DMS 273 (cell line): ENCODE measurements around the gene WDR87.
A peak's percentile ranks its signal among the peaks of the same experiment; 100 is the strongest.

ENCODE experiments used
- DNase-seq: peaks from one replicate; lab custom pipeline; 2025; ENCODE audit not compliant: unreplicated experiment; lab: John Stamatoyannopoulos, UW

The WDR87 gene

DNA sequence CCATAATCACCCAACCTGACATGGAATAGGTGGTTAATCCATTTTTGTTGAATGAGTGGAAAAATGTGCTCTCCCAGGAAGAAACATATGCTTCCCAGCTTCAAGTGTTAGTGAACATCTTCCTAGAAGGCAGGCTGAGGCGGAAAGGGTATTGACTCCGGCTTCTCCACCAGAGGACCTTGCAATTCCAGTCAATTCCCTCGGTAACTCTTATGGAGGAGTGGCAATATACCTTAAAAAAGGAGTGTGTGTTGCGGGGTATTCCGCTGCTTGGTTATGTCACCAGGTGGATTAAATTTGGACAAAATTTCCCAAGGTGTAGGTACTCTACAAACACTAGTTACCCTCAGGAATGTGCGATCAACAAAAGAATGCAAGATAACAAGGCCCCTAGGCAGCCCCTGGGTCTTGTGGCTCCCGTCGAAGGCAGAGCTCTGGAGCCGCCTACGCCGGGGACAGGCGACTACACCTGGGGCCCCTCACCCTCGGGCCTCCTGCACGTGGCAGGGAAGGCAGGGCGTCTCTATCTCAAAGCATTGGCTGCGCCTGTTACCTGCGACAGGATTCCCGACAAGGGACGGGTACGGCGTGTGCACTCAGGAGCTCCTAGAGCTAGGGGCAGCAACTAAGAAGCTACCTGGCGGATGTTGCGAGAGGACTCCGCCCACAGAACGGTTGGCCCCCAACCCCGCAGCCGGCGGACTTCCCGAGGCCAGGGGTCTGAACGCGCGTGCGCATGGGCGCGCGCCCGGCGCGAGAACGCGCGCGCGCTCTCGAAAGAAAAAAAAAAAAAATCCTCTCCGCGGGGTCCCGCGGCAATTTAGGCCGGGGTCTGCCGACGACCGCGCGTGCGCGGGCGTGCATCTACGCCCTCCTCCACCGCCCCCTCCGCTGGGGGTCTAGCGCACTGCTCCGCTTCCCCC, at the start of gene WDR87:
WDR87 (minus strand) TSS at position 649 of the 923 bp plus-strand sequence. CDS start 8,355 bp downstream, outside the sequence.
- DNase-seq = peak; percentile 85

DNA sequence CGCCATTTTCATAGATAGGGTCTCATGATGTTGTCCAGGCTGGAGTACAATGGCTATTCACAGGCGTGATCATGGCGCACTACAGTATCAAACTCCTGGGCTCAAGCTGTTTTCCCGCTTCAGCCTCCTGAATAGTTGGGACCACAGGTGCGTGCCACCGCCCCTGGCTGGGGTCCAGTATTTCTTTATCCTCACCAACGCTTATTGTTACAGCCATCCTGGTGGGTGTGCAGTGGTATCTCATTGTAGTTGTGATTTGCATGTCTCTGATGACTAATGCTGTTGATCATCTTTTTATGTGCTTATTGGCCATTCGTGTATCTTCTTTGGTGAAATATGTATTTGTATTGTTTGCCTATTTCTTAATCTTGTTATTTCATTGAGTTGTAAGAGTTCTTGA, 49.6 kb upstream of the WDR87 start:
- no peak for DNase-seq

DNA sequence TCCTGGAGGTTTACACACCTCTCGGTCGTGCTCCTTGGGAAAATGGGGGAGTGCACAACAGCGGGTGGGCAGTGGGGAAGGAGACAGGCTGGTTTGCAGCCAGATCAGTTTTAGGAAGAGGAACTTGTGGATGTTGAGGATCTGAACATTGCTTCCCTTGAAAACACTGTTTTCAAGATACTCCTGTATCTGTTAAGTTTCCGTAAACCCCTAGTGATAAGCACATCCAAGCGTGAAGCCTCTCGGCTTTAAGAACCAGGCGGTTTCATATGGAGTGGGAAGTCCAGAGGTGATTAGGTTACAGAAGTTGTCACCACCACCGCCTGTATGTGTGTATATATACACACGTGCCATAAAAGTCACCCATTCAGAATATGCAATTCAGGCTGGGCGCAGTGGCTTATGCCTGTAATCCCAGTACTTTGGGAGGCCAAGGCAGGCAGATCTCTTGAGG, 48.1 kb upstream of the WDR87 start:
- no peak for DNase-seq

DNA sequence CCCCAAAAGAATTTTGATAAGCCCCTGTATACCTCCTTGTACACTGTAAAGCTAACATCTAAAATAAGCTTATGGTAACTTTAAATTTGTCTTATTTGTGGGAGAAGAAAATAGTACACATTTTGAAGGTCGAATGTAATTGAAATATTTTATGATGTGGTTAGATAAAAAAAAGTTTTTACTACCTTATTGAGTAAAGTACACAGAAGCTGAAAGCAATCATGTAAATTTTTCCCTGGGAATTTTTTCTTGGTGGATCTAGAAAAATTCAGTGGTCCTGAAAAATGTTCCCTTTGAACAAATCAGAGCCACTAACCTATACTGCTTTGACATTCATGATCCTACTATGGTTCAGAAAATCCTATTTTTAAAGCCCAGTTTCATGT, 47.5 kb upstream of the WDR87 start:
- no peak for DNase-seq

DNA sequence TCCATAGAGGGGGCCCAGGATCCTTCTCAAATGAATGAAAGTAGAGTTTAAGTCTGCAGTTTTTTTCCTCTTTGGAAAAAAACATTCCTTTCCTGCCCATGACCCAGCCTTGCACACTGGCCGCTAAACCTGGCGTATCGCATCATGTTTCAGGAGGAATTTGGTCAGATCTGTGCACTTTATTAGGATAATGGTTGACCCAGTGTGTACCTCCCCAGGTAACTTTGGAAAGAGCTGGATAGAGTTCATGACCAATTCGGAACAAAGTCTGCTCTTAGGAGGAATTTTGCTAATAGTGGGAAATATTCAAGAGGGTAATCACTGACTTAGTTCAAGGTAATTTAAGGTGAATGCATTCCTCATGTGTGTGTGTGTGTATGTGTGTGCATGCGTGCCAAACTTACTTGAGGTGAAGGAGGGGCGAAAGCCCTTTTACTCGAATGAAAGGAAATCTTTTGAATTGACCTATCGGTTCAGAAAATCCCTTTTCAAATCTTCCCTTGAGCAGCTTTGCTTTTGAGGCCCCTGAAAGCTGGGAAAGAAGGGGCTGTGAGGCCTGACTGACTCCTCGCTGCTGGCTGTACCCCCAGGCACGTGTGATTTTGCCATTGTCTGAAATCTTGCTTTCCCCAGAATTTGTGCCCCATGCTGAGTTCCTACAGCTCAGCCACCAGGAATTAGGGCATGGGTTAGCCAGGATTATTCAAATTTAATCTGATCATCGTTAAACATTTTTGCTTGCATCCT, 47.0 kb upstream of the WDR87 start:
- DNase-seq = no peak

DNA sequence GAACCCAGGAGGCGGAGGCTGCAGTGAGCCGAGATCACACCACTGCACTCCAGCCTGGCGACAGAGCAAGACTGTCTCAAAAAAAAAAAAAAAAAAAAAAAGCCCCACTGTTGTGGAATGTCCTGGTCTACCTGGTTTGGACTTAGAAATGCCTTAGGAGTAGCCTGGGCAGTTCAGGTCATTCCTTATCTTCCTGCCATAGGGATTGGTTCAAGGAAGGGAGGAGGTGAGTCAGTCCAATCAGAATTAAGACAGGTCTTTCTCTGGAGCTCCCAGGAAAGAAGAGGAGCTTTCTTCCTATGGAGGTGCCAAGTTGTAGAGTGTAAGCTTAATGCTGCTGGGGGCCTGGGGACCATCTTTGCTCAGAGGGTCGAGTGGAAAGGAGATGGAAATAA, 45.4 kb upstream of the WDR87 start:
- DNase-seq = no peak

DNA sequence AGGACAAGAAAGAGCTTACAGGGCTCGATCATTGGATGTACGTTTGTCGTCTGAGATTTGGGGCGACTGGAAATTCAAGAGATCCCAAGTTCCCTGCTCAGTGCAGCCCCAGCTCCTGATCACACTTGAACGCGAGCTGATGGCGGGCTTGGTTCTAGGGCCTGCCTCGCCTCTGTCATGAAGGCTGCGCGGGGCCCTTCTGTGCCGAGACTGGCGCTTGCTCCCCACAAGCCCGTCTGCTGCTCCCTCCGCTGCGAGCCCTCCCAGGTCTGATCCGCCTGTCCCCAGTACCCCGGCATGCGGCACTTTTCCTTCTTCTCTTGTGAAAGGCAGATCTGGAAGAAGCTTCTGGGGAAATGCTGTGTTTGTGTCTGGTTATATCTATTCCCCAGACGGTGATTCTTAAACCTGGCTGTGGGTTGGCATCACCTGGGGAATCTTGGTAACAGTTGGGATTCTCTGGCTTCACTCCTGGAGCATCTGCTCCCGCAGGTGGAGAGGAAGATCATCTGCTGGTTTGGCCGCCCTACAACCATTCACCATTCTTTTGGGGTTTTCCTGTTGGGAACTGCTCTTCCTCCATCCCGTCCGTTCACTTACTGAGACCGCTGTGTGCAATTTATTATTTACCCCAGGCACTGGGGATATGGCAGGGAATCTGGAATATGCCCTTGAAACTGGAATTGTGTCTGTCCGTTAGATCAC, 44.2 kb upstream of the WDR87 start:
- DNase-seq = no peak

DNA sequence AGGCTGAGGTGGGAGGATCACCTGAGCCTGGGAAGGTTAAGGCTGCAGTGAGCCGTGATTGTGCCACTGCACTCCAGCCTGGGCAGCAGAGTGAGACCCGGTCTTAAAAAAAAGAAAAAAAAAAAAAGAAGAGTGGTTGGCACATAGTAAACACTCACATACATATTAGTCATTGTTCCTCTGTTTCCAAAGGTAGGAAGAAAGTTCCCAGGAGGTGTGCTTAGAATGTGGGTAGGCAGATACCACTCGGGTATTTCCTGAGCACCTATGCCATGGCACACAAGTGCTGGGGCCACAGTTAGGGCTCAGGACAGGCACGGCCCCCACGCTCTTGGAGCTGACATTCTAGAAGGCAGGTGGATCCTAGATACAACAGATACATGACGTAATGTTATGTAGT, 42.0 kb upstream of the WDR87 start:
- DNase-seq = no peak

DNA sequence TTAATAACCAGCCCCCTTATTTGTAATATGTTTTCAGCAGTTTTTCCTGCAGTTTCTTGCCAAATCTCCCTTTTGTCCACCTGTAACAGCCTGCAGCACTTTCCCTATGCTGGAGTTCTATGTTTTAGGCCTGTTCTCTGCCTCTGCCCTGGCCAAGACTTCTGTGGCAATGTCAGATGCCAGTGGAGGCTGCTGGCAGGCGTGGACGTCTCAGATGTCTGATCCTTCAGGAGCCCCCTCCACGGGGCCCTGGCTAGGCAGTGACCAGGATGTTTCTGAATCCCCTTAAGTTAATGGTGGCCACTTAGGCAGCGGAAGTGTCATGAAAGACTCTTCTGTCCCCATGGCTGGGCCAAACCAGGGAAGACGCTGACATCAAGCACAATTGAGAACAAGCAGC, 41.4 kb upstream of the WDR87 start:
- DNase-seq = no peak

GRCh38 chr19:37946132-37946531, 39.7 kb upstream of the WDR87 start:
- no peak for DNase-seq

GRCh38 chr19:37943480-37943879, 37.1 kb upstream of the WDR87 start:
- DNase-seq = no peak

DNA sequence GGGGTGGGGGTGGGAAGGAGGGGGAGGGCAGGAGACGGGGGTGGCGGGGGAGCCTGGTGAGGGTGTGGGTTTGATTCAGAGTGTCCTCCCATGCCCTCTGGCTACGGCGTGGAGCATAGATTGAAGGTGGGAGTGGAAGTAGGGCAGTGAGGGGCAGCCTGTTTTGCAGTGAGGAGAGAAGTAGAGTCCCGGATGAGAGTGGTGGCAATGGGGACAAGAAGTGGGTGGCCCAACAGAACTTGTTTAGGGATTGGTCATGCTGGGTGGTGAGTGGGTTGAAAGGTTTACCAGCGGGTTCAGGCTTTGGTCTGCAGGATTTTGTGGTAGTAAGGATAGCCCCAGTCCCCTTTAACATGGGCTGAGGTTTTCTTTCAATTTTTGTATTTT, 36.1 kb upstream of the WDR87 start:
- DNase-seq = no peak

DNA sequence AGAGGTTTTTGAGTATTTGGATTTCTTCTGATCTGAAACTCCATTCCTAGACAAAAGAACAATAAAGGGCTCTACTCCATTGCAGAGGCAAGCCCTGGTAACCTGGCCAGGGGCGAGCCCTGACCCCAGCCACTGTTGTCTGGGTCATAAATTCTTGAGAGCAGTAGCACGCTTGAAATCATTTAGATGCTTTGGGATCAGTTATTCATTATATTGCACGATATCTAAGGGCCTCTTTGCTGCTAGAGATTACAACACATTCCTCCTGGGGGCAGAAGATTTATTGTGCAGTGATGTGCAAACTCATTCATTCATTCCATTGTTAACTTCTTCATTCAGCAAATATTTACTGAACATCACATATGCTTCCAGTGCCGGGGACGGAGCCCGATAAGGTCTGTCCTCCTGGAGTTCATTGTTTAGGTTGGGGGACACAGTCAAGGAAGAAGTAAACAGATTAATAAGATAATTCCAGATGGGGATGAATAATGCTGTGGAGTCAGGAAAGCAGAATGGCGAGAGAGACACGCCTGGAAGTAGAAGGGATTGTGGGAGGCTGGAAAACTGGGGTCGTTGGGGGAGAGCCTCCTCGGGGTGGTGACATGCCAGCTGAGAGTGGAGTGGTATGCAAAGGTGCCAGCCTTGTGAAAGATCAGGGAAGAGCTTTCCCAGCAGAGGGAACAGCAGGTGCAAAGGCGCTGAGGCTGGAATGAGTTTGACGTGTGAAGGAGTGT, 35.6 kb upstream of the WDR87 start:
- no peak for DNase-seq

- no peak for DNase-seq
These were observed 32.0 kb upstream of the WDR87 start for GRCh38 chr19:37938353-37938752.

DNA sequence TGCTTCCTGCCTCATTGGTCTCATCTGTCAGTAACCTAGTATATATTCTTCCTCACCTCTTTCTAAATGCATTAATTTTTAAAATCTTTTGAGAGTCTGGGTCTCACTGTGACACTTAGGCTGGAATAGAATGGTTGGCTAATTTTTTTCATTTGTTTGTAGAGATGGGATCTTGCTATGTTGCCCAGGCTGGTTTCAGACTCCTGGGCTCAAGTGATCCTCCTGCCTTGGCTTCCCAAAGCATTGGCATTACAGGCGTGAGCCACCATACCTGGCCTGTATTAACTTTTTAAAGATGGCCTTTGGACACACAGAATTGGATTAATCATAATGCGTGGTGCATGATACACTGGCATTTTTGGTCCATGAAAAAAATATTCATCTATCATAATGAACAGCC, 30.5 kb upstream of the WDR87 start:
- DNase-seq = no peak

DNA sequence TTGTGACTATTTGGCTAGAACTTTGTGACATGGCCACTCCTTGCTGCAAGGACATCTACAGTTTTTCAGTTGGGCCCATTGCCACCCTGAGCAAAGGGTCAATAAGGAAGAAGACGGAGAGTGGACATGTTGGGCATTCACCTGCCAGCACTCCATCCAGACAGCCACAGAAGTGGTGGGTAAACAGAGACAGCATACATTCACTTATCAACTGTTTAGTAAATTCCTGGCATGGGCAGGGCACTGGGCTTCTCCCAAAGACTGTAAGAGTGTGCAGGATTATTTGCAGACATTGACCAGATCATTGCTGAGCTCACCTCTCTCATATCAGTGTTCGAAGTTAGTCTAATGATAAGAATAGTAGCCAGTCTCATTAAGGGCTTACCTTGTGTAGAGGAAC, 29.8 kb upstream of the WDR87 start:
- DNase-seq = no peak

- no peak for DNase-seq
These were observed 28.9 kb upstream of the WDR87 start for GRCh38 chr19:37935341-37935740.

- DNase-seq = peak; percentile 29
These were observed 27.6 kb upstream of the WDR87 start for GRCh38 chr19:37933937-37934358.

DNA sequence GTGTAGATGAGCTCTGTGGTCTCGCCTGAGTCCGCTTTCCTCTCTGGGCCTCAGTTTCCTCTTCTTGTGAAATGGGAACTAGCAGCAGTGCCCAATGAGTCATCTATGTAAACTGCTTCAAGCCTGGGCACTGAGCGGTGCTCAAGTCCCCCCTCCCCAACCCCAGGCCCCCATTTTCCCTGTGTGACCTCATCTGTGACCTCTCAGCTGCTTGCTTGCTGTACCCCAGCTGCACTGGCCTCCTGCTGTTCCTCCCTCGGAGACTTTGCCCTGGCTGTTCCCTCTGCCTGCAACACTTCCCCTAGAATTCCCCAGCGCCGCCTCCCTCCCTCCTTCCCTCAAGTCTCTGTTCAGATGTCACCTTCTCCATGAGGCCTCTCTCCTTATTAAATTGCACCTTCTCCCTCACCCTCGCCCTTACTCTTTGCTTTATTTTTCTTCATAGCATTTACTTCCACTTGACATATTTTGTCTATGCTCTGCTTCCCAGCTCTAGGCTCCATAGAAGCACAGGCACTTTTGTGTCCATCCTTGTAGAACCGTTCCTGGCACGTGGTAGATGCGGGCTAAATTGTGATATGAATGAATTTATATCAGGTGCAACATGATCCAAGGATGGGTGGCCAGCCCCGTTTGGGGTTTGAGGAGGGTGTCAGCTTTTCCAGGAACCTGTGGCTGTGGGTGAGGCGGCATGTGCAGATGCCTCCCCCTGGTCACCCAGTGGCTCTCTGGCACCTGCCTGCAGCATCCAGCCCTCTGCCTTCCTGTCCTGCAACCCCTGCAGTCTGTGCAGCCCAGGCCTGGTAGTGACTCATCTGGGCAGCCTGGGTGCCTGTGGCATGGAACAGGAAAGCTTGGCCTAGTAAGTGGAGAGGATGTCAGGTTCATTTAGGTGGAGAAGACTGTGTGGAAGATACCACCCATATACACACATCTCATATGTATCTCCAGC, 26.9 kb upstream of the WDR87 start:
- DNase-seq = no peak
